ENCODE measurements around the gene TCL1B. TPM values are rescaled to one million over a fixed set of nuclear protein-coding genes. Genes with fewer than 3 reads are reported as not detected.

Gene TCL1B
- total RNA-seq, 1 experiment from 2014 or later: not detected

DNA sequence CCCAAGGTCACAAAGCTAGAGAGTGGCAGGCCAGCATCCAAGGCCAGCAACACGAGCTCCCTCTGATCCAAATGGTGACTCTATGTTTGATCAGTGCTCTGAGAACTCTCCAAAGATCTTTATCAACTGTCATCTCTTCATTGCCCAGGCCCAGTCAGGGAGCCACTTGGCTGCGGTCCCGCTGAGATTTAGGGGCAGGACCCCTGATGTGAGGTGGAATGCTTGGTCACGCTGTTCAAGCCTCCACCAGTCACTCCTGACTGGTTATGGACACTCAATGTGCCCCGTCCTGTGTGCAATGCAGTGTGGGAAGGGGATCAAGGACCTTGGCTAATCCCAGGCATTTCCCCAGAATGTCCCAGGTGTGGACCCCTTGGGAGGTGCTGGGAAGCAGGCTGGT lies 19.8 kb upstream of the TCL1B start:
- H3K27me3 ChIP-seq (replicated peaks; ENCODE audit: control insufficient read depth, insufficient read depth, low read length): peaks cover 3% of the 10 kb centered on the region; the same call in 1 of the 2 replicates
- Mint-ChIP-seq H3K27me3 (ENCODE audit: insufficient read depth, unreplicated experiment) (peaks cover 15% of the 10 kb centered on the region), H3K36me3 (ENCODE audit: insufficient read depth, unreplicated experiment) (no peaks in the 10 kb centered on the region), H3K4me3 (ENCODE audit: unreplicated experiment) (no peak overlapping the region), H3K9me3 (ENCODE audit: unreplicated experiment) (no peaks in the 10 kb centered on the region), H3K27ac (ENCODE audit: unreplicated experiment) (no peak overlapping the region), H3K4me1 (ENCODE audit: low read depth, unreplicated experiment) (peaks cover 14% of the 10 kb centered on the region)
- no TSS peak for BruUV-seq (replicated peaks)
- TF ChIP-seq, protein P1, sequence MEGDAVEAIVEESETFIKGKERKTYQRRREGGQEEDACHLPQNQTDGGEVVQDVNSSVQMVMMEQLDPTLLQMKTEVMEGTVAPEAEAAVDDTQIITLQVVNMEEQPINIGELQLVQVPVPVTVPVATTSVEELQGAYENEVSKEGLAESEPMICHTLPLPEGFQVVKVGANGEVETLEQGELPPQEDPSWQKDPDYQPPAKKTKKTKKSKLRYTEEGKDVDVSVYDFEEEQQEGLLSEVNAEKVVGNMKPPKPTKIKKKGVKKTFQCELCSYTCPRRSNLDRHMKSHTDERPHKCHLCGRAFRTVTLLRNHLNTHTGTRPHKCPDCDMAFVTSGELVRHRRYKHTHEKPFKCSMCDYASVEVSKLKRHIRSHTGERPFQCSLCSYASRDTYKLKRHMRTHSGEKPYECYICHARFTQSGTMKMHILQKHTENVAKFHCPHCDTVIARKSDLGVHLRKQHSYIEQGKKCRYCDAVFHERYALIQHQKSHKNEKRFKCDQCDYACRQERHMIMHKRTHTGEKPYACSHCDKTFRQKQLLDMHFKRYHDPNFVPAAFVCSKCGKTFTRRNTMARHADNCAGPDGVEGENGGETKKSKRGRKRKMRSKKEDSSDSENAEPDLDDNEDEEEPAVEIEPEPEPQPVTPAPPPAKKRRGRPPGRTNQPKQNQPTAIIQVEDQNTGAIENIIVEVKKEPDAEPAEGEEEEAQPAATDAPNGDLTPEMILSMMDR (IDR thresholded peaks at IDR 0.05; ENCODE audit: insufficient read depth in 1 of 2, low read depth in 1 of 2, low read length in 1 of 2, severe bottlenecking in 1 of 2, unreplicated experiment in 1 of 2): no peak
- POLR2A ChIA-PET: no interaction called here
- no peaks in the 10 kb centered on the region for H3K36me3 ChIP-seq (ENCODE audit: control insufficient read depth, insufficient read depth, low read length)
- peaks cover 15% of the 10 kb centered on the region for H3K4me1 ChIP-seq
- no peak for DNase-seq
- intact Hi-C loops (cut with micrococcal nuclease; ENCODE audit: unreplicated experiment): no loop called here
- H3K9me3 ChIP-seq: no peaks in the 10 kb centered on the region
- CTCF ChIA-PET: interaction anchor here (0.6 to 1.4 kb wide), 2 partner anchors 14 to 434 kb away, joined by 4 read pairs; no protein-coding TSS in a partner anchor
- H3K4me3 ChIP-seq (ENCODE audit: low read depth, low read length): no peak overlapping the region

- no peak for DNase-seq
- Histone ChIP-seq H3K27me3 (replicated peaks; ENCODE audit: control insufficient read depth, insufficient read depth, low read length) (peaks cover 3% of the 10 kb centered on the region; the same call in 1 of the 2 replicates), H3K4me3 (ENCODE audit: low read depth, low read length) (no peak overlapping the region), H3K4me1 (peaks cover 14% of the 10 kb centered on the region), H3K36me3 (ENCODE audit: control insufficient read depth, insufficient read depth, low read length) (no peaks in the 10 kb centered on the region), H3K9me3 (no peaks in the 10 kb centered on the region)
- Mint-ChIP-seq H3K4me3 (ENCODE audit: unreplicated experiment) (no peak overlapping the region), H3K4me1 (ENCODE audit: low read depth, unreplicated experiment) (peaks cover 10% of the 10 kb centered on the region), H3K27me3 (ENCODE audit: insufficient read depth, unreplicated experiment) (peaks cover 16% of the 10 kb centered on the region), H3K9me3 (ENCODE audit: unreplicated experiment) (no peaks in the 10 kb centered on the region), H3K36me3 (ENCODE audit: insufficient read depth, unreplicated experiment) (no peaks in the 10 kb centered on the region), H3K27ac (ENCODE audit: unreplicated experiment) (no peak overlapping the region)
- ChIA-PET POLR2A (no interaction called here), CTCF (interaction anchor here (1.4 kb wide), 1 partner anchor 13 kb away, joined by 4 read pairs; no protein-coding TSS in a partner anchor)
- intact Hi-C loops (cut with micrococcal nuclease; ENCODE audit: unreplicated experiment): no loop called here
- BruUV-seq (replicated peaks): no TSS peak
- TF ChIP-seq, protein P1 (IDR thresholded peaks at IDR 0.05; ENCODE audit: insufficient read depth in 1 of 2, low read depth in 1 of 2, low read length in 1 of 2, severe bottlenecking in 1 of 2, unreplicated experiment in 1 of 2): no peak
These were observed 19.0 kb upstream of the TCL1B start for GRCh38 chr14:95667249-95667693.

DNA sequence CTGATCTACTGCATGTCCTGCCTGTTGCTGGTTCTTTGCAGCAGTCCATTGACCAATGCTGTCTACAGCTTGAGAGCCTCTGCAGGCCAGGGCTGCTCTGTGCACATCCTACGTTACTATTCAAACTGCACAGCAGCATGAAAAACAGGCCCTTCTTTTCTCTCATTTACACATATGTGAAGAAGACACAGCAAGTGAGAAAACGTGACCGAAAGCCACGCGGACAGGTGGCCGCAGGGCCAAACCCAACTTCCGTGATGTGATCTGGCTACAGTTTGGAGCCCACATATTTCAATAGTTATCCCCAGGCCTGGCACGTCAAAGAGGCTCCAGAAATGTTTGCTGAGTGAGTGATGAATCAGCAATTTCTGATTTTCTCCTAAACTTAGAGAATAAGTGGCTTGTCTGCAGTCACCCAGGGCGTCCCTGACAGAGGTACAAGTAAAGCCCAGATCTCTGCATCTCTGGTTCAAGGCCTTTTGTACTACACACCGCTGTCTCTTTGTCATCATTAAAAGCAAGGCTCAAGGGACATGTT lies 17.9 kb upstream of the TCL1B start:
- BruUV-seq (replicated peaks): no TSS peak
- TF ChIP-seq, protein P1 (IDR thresholded peaks at IDR 0.05; ENCODE audit: insufficient read depth in 1 of 2, low read depth in 1 of 2, low read length in 1 of 2, severe bottlenecking in 1 of 2, unreplicated experiment in 1 of 2): no peak
- no peak for DNase-seq
- H3K27ac Mint-ChIP-seq (ENCODE audit: unreplicated experiment): no peak overlapping the region
- peaks cover 3% of the 10 kb centered on the region; the same call in 1 of the 2 replicates for H3K27me3 ChIP-seq (replicated peaks; ENCODE audit: control insufficient read depth, insufficient read depth, low read length)
- H3K4me3 Mint-ChIP-seq (ENCODE audit: unreplicated experiment): no peak overlapping the region
- no peak overlapping the region for H3K4me3 ChIP-seq (ENCODE audit: low read depth, low read length)
- H3K27me3 Mint-ChIP-seq (ENCODE audit: insufficient read depth, unreplicated experiment): peaks cover 16% of the 10 kb centered on the region
- H3K36me3 ChIP-seq (ENCODE audit: control insufficient read depth, insufficient read depth, low read length): no peaks in the 10 kb centered on the region
- ChIA-PET CTCF (no interaction called here), POLR2A (no interaction called here)
- no peaks in the 10 kb centered on the region for H3K36me3 Mint-ChIP-seq (ENCODE audit: insufficient read depth, unreplicated experiment)
- intact Hi-C loops (cut with micrococcal nuclease; ENCODE audit: unreplicated experiment): no loop called here
- no peaks in the 10 kb centered on the region for H3K9me3 Mint-ChIP-seq (ENCODE audit: unreplicated experiment)
- peaks cover 4% of the 10 kb centered on the region; the same call in 1 of the 2 replicates for H3K4me1 ChIP-seq
- H3K4me1 Mint-ChIP-seq (ENCODE audit: low read depth, unreplicated experiment): no peaks in the 10 kb centered on the region
- no peaks in the 10 kb centered on the region for H3K9me3 ChIP-seq
